Right forelimb (tissue), 1 donor: Measurements from ENCODE around the gene FAM3B.

Source experiments
- DNase-seq: peaks from one replicate; pipeline ENCODE4 v3.0.0-alpha.2; 2018

Gene FAM3B

DNA sequence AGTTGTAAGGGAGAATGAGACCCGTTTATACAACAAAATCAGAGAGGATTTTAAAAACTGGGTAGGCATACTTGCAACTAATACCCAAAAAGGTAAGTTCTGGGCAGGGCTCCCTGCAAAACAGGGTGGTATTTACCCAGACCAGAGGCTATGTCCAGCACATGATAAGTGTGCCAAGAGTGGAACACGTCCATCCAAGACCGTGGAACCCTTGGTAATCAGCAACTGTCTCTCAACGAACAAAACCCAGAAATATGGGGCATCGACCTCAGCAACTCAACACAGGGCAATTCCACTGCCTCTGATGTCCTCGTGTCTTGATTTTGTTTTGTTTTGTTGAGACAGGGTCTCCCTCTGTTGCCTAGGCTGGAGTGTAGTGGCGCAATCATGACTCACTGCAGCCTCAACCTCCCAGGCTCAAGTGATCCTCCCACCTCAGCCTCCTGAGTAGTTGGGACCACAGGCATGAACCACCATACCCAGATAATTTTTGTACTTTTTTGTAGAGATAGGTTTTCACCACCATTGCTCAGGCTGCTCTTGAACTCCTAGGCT, 82.7 kb downstream of the FAM3B start:
- DNase-seq = no peak

DNA sequence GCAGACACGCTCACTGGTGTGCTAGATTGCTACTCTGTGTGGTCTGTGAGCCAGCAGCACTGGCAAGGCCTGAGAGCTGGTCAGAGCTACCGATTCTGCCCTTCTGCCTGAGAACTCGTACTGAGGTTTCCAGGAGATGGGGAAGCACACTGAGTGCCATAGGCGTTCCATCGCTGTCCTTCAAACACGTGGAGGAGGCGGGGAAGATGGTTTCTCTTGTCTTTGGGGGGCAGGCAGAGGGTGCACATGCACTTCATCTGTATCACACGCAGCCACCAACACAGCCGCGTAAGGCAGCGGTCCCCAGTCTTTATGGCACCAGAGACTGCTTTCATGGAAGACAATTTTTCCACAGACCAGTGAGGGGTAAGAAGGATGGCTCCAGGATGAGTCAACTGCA, 85.6 kb downstream of the FAM3B start:
- DNase-seq = no peak

DNA sequence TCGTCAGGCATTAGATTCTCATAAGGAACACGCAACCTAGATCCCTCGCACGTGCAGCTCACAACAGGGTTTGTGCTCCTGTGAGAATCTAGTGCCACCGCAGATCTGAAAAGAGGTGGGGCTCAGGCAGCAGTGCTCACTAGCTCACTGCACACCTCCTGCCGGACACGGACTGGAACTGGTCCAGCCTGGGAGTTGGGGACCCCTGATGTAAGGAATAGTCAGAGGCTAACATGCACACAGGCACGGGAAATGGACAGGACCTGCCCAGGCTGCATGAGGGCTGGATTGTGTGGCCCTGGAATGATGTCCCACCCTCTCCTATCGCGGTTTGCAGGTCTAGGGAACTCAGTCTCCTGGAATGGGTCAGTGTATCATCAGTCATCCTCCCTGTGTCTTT, 86.2 kb downstream of the FAM3B start:
- DNase-seq = no peak

DNA sequence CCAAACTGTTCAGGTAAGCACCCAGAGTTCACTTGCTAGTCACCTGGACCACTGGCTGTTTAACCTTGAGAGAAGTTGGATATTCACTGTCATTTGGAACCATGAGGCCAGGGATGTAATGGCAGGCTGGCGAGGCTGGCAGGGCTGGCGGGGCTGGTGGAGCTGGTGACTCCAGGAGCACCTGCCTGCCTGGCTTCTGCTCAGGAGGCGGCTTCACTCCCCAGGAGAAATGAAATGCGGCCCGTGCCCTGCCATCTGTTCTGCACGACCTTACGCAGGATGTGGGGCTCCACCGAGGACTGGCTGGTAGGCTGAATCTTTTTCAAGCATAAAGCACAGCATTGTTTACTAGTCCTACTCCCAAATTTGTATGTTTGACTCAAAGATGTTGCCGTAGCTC, 86.7 kb downstream of the FAM3B start:
- DNase-seq = no peak

DNA sequence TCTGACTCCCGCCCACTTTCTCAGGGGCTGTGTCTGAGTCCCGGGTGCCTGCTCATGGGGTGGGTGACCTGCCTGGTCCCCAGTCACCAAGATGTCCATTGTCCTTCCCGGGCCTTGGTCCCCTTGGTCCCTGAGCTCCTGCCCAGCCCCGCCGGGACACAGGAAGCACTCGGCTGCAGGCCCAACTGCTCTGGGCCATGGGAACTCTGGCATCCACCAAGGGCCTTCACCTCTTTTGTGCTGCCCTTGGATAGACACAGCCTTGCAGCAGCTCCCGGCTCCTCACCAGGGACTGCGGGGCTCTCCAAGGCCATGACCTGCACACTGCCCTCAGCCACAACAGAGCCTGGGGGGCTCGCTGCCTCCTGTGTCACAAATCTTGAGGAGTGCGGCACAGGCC, 87.4 kb downstream of the FAM3B start:
- DNase-seq = no peak

DNA sequence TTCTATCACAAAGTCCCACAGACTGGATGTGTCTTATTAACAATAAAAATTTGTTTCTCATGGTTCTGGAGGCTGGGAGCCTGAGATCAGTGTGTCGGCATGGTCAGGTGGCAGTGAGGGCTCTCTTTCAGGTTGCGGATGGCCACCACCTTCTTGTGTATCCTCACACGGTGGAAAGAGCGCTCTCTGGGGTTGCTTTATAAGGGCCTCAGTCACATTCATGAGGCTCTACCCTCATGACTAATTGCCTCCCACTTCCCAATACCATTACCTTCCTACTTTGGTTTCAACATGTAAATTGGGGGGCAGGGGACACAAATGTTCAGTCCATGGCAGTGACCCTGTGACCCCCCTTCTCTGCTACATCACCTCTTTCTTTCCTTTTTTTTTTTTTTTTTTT, 88.7 kb downstream of the FAM3B start:
- DNase-seq = no peak

DNA sequence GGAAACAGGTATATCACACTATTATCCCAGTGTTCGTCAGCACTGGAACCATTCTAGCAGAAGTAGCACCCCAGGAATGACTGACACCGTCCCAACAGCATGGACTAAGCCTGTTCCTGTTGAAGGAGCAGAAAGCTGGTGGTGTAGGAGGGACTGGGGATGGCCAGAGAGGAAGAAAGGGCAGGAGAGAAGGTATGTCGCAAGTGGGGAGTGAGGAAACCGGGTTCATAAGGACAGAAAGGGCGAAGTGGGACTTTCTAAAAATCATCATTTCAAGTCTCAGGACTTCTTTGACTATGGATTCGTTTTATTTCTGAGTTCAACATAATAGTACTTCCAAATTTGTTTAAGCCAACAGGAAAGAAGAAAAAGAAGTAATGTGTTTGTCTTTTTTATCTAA, 89.7 kb downstream of the FAM3B start:
- no peak for DNase-seq
